ENCODE measurements around the gene CSTPP1. TPM values are rescaled to one million over a fixed set of nuclear protein-coding genes. Genes with fewer than 3 reads are reported as not detected.

The CSTPP1 gene
- total and polyA plus RNA-seq, 2 donors (not counting 3 experiments of a cell fraction or from before 2014, with no cell fraction given), result 25.9 to 38.2 TPM

GRCh38 chr11:46895821-46896220, 40.7 kb upstream of the CSTPP1 start:
- no peak for FAIRE-seq
- Histone ChIP-seq H3K9me1 (replicated peaks; ENCODE audit: control insufficient read depth, extremely low read depth, insufficient read depth, low read length) (no peaks in the 10 kb centered on the region), H3K79me2 (ENCODE audit: control insufficient read depth, insufficient read depth, low read length) (no peaks in the 10 kb centered on the region), H3K4me1 (ENCODE audit: control insufficient read depth, extremely low read depth, insufficient read depth, low read length) (no peaks in the 10 kb centered on the region), H3K9ac (replicated peaks; ENCODE audit: extremely low read depth, insufficient read depth, low read length) (no peak overlapping the region), H3K4me2 (ENCODE audit: insufficient read depth, low read length) (no peak overlapping the region), H3K36me3 (ENCODE audit: control insufficient read depth in 2 of 2, extremely low read depth in 1 of 2, insufficient read depth in 2 of 2, low read length in 2 of 2) (no peaks in the 10 kb centered on the region), H4K20me1 (replicated peaks; ENCODE audit: control insufficient read depth, extremely low read depth, insufficient read depth, low read length) (no peaks in the 10 kb centered on the region), H3K9me3 (replicated peaks; ENCODE audit: control insufficient read depth, insufficient read depth, low read length) (no peaks in the 10 kb centered on the region), H3K27ac (ENCODE audit: insufficient read depth, low read depth, low read length) (no peak overlapping the region), H3K27me3 (ENCODE audit: control insufficient read depth in 2 of 2, insufficient read depth in 2 of 2, low read length in 2 of 2) (no peaks in the 10 kb centered on the region), H3K4me3 (replicated peaks in 1 of 3; ENCODE audit: insufficient read depth in 1 of 3, low read depth in 1 of 3, low read length in 3 of 3) (no peak overlapping the region), H2AFZ (ENCODE audit: low read depth, low read length) (no peak overlapping the region)
- CTCF ChIA-PET, result interaction anchor here (0.5 to 7.4 kb wide), 6 partner anchors 11 to 265 kb away, joined by 3 to 120 read pairs (median 4); partner anchors contain the start of gene CSTPP1
- no TSS peak for BruUV-seq (replicated peaks)
- intact Hi-C loops (cut with micrococcal nuclease) (no loop called here), dilution Hi-C loops (cut with MboI; ENCODE audit: extremely low pct_ligation_motif_present, low sequenced_read_pairs) (no loop called here)
- POLR2A ChIA-PET, result no interaction called here
- no peak for TF ChIP-seq MYC (IDR thresholded peaks at IDR 0.05; ENCODE audit: low read depth, low read length)
- TF ChIP-seq GATA2 (IDR thresholded peaks at IDR 0.05; ENCODE audit: insufficient read depth, insufficient read length, low read depth, low read length), result no peak
- no peak for TF ChIP-seq MAX (IDR thresholded peaks at IDR 0.05; ENCODE audit: insufficient read depth, insufficient read length)
- TF ChIP-seq POLR2AphosphoS5 (IDR thresholded peaks at IDR 0.05; ENCODE audit: insufficient read depth, low read depth, low read length), result no peak
- TF ChIP-seq CTCF (IDR thresholded peaks at IDR 0.05; ENCODE audit: extremely low read depth in 1 of 2, insufficient read depth in 1 of 2, low read depth in 1 of 2, low read length in 2 of 2), result no peak
- no peak for TF ChIP-seq FOS (IDR thresholded peaks at IDR 0.05; ENCODE audit: borderline replicate concordance, insufficient read depth, low read length)
- no peak for TF ChIP-seq POLR2A (IDR thresholded peaks at IDR 0.05; ENCODE audit: low read depth, low read length)
- TF ChIP-seq EZH2 (IDR thresholded peaks at IDR 0.05; ENCODE audit: borderline replicate concordance, low read depth, low read length, severe bottlenecking), result no peak
- TF ChIP-seq JUN (IDR thresholded peaks at IDR 0.05; ENCODE audit: borderline replicate concordance, insufficient read depth, insufficient read length, low read depth), result no peak
- no peak for DNase-seq (ENCODE audit: low read depth, low spot score)

Measured in endothelial cell of umbilical vein (primary cell).